GM12878 (cell line): Measurements from ENCODE around the gene AGAP1. TPM values are rescaled to one million over a fixed set of nuclear protein-coding genes. Genes with fewer than 3 reads are reported as not detected.

ENCODE experiments used
- ATAC-seq: fragments of 200-7000 bp; cut with Tn5 transposase; 3 replicates; pipeline ENCODE4 v1.9.1; 2020; ENCODE audit warnings: mild to moderate bottlenecking, moderate library complexity
- BruUV-seq: library from RNA; stranded (reverse); fragments of 400-500 nt; replicated peaks from 2 replicates; lab custom pipeline; 2021; lab: Mats Ljungman, UMichigan
- CTCF ChIA-PET: fragments of 300-600 bp; sonication (Branson Sonifier 250); formaldehyde crosslinking; extraction: SDS; loops from one replicate; lab custom pipeline; 2021; ENCODE audit warnings: inconsistent platforms; lab: Yijun Ruan, JAX
- POLR2A ChIA-PET: fragments of 350-600 bp; formaldehyde crosslinking; extraction: SDS; loops from one replicate; lab custom pipeline; 2021; ENCODE audit warnings: inconsistent platforms; lab: Charles Lee
- RAD21 ChIA-PET: fragments of 300-600 bp; sonication (Branson Sonifier 250); formaldehyde crosslinking; loops from one replicate; lab custom pipeline; 2023; ENCODE audit warnings: antibody characterized with exemption; ENCODE audit not compliant: unreplicated experiment; lab: Charles Lee
- SMC1A ChIA-PET: fragments of 300-600 bp; sonication (Branson Sonifier 250); formaldehyde crosslinking; loops from one replicate; lab custom pipeline; 2023; ENCODE audit not compliant: unreplicated experiment, uncharacterized antibody; lab: Charles Lee
- DNase-seq: peaks from one replicate; pipeline ENCODE4 v3.0.0-alpha.2; 2011; ENCODE audit warnings: low read depth, low spot score
- FAIRE-seq: peaks from 3 replicates; lab custom pipeline; 2011; peaks lifted over from hg19 to GRCh38; lab: Jason Lieb, UNC
- H2AFZ ChIP-seq: 2 replicates; pipeline ENCODE4 v1.6.0; 2011; ENCODE audit warnings: low read depth, low read length, control low read depth; ENCODE audit not compliant: control insufficient read depth
- H3K27ac ChIP-seq: 2 replicates; pipeline ENCODE4 v1.5.1; 2011; ENCODE audit warnings: control low read depth; ENCODE audit not compliant: control insufficient read depth, insufficient read depth
- H3K27me3 ChIP-seq, 2 experiments: replicated peaks in 1 of 2; 2 replicates each; pipeline versions ENCODE4 v1.6.0 to v1.6.1; 2011; ENCODE audit warnings: low read length in 1 of 2; ENCODE audit not compliant: control insufficient read depth in 2 of 2, insufficient read depth in 2 of 2
- H3K36me3 ChIP-seq, 2 experiments: 2 replicates each; pipeline ENCODE4 v1.5.1; 2011; ENCODE audit warnings: low read length in 1 of 2; ENCODE audit not compliant: control insufficient read depth in 2 of 2, insufficient read depth in 2 of 2
- H3K4me1 ChIP-seq: 2 replicates; pipeline ENCODE4 v1.6.1; 2011; ENCODE audit warnings: mild to moderate bottlenecking, low read length, moderate library complexity, mixed read lengths; ENCODE audit not compliant: control insufficient read depth, insufficient read depth
- H3K4me2 ChIP-seq: 2 replicates; pipeline ENCODE4 v1.6.0; 2011; ENCODE audit warnings: control low read depth; ENCODE audit not compliant: control insufficient read depth, insufficient read depth
- H3K4me3 ChIP-seq: fragments of 200-600 bp; sonication (generic); 2 replicates; pipeline ENCODE4 v1.5.1; 2016
- H3K79me2 ChIP-seq: 2 replicates; pipeline ENCODE4 v1.6.0; 2011; ENCODE audit warnings: low read length; ENCODE audit not compliant: control insufficient read depth, insufficient read depth
- H3K9ac ChIP-seq: 2 replicates; pipeline ENCODE4 v1.8.0; 2011; ENCODE audit warnings: low read length, control low read depth, mixed read lengths; ENCODE audit not compliant: control insufficient read depth, insufficient read depth
- H3K9me3 ChIP-seq: replicated peaks from 3 replicates; pipeline ENCODE4 v1.5.1; 2011; ENCODE audit warnings: mild to moderate bottlenecking, low read length; ENCODE audit not compliant: control insufficient read depth, insufficient read depth
- H4K20me1 ChIP-seq: 2 replicates; pipeline ENCODE4 v1.6.0; 2011; ENCODE audit not compliant: control insufficient read depth, insufficient read depth
- ESRRA ChIP-seq: IDR thresholded peaks from 2 replicates; pipeline ENCODE4 v1.6.1; 2012; ENCODE audit warnings: mild to moderate bottlenecking, low read length, improper control_type of control experiment
- FOXK2 ChIP-seq: fragments of 450-650 bp; IDR thresholded peaks from 2 replicates; pipeline ENCODE4 v1.6.1; 2017; ENCODE audit warnings: mild to moderate bottlenecking, moderate library complexity
- GATAD2B ChIP-seq: fragments of 450-650 bp; conservative IDR thresholded peaks from 2 replicates; pipeline ENCODE4 v1.6.1; 2017; ENCODE audit warnings: low read depth, mild to moderate bottlenecking, moderate library complexity
- HCFC1 ChIP-seq: fragments of 150-350 bp; IDR thresholded peaks from 2 replicates; pipeline ENCODE4 v1.6.1; 2014; ENCODE audit warnings: low read length
- HDAC2 ChIP-seq: fragments of 200-600 bp; sonication (generic); IDR thresholded peaks from 2 replicates; pipeline ENCODE4 v1.6.1; 2017
- MEF2A ChIP-seq: IDR thresholded peaks from 2 replicates; pipeline ENCODE4 v1.6.1; 2011; ENCODE audit warnings: low read depth, mild to moderate bottlenecking, low read length, moderate library complexity; ENCODE audit not compliant: insufficient read depth
- MXI1 ChIP-seq: fragments of 150-350 bp; IDR thresholded peaks from 2 replicates; pipeline ENCODE4 v1.6.1; 2011; ENCODE audit warnings: low read depth, mild to moderate bottlenecking, inconsistent platforms, low read length, improper control_type of control experiment
- MYB ChIP-seq: fragments of 150-350 bp; IDR thresholded peaks from 2 replicates; pipeline ENCODE4 v1.6.1; 2014; ENCODE audit warnings: mild to moderate bottlenecking, low read depth, low read length, borderline replicate concordance
- NRF1 ChIP-seq: conservative IDR thresholded peaks from 2 replicates; pipeline ENCODE4 v1.6.1; 2011; ENCODE audit warnings: mild to moderate bottlenecking, low read depth, low read length, improper control_type of control experiment
- RAD51 ChIP-seq: fragments of 450-650 bp; IDR thresholded peaks from 2 replicates; pipeline ENCODE4 v1.6.1; 2016; ENCODE audit warnings: moderate library complexity, mild to moderate bottlenecking, inconsistent platforms
- REST ChIP-seq: IDR thresholded peaks from 2 replicates; pipeline ENCODE4 v1.6.1; 2012; ENCODE audit warnings: mild to moderate bottlenecking, low read depth, low read length
- SIN3A ChIP-seq: IDR thresholded peaks from 2 replicates; pipeline ENCODE4 v1.6.1; 2012; ENCODE audit warnings: low read depth, low read length, improper control_type of control experiment
- WGBS: methylation state at CpG from one replicate; pipeline ENCODE4 v1.1.6; 2016; ENCODE audit warnings: low lambda C conversion rate; ENCODE audit not compliant: insufficient replicate concordance, insufficient coverage; ENCODE audit errors: missing lambda C conversion rate; 5-methylcytosine and 5-hydroxymethylcytosine counted together
- in situ Hi-C: fragments of 300-500 bp; cut with MboI; formaldehyde crosslinking; loops from 9 replicates; pipeline ENCODE4 v1.14.3; 2018; ENCODE audit warnings: mixed read lengths
- intact Hi-C: fragments of 100-400 bp; cut with micrococcal nuclease; formaldehyde crosslinking; loops from one replicate; pipeline ENCODE4 v1.14.2; 2022; ENCODE audit not compliant: unreplicated experiment
- polyA plus RNA-seq, 11 experiments: library from polyadenylated mRNA; depleted of rRNA in 4 of 11; unstranded in 6 of 11; stranded (reverse) in 5 of 11; fragments of >200 nt; fragmentation: Nextera tagmentation in 4 of 11; fragmentation: Illumina TruSeq in 1 of 11; extraction: Ambion mirVana in 4 of 11; extraction: Trizol in 1 of 11; gene quantifications; 1 replicate in 1 of 11; 2 replicates in 10 of 11; pipeline versions ENCODE4 v1.2.1 to v1.2.3, GENCODE V29; 2011 to 2016; ENCODE audit warnings: inconsistent platforms in 2 of 11, missing spikeins in 2 of 11, low read depth in 1 of 11
- total RNA-seq, 4 experiments: library from RNA; depleted of rRNA in 3 of 4; stranded (reverse); fragments of >200 nt in 3 of 4; fragmentation: Illumina TruSeq in 1 of 4; extraction: Trizol in 1 of 4; gene quantifications; 2 replicates each; pipeline versions ENCODE4 v1.2.1 to v1.2.3, GENCODE V29; 2013 to 2021
- TF ChIP-seq, protein P1 (sequence below): IDR thresholded peaks from 2 replicates; pipeline ENCODE4 v1.6.1; 2011; ENCODE audit warnings: low read depth, mild to moderate bottlenecking, low read length, moderate library complexity, borderline replicate concordance; ENCODE audit errors: extremely low read depth

AGAP1 gene
- total and polyA plus RNA-seq, 10 of the 15 experiments (the other 5 are each of a cell fraction or from before 2014, with no cell fraction given) = 0.05 to 0.15 (median 0.06) TPM; not detected in 7

DNA sequence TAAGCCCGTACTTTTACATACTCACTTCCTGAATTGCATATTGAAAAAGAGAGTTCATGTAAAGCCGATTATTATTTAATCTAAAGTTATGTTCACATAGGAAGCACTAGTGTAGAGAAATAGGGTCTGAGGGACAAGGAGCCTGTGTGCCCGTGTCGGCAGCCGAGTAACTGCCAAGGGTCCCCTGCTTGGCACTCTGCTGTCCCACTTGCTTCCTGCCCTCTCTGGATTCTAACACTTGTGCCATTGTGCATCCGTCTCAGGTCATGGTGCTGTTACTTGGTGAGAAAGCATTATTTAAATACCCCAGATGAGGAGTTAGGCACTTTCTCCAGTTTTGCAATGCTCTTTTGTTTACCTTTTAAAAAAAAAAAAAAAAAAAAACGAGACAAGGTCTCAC lies 236.3 kb downstream of the AGAP1 start:
- Histone ChIP-seq H3K36me3 (no peaks in the 10 kb centered on the region), H3K79me2 (no peaks in the 10 kb centered on the region), H3K4me3 (no peak overlapping the region), H3K27ac (no peak overlapping the region), H3K9ac (no peak overlapping the region), H3K4me2 (no peak overlapping the region)
- ATAC-seq (no peak), DNase-seq (no peak)
- POLR2A ChIA-PET = no interaction called here
- SMC1A ChIA-PET = no interaction called here
- in situ Hi-C loops = no loop called here
- 47% methylated on average over 7 of the region's 7 CpGs for WGBS
- TF ChIP-seq MEF2A (no peak), MYB (no peak), ESRRA (no peak), REST (no peak), RAD51 (no peak), MXI1 (no peak), HDAC2 (no peak), NRF1 (no peak), SIN3A (no peak), GATAD2B (no peak), FOXK2 (no peak), HCFC1 (no peak)
- TF ChIP-seq, protein P1, sequence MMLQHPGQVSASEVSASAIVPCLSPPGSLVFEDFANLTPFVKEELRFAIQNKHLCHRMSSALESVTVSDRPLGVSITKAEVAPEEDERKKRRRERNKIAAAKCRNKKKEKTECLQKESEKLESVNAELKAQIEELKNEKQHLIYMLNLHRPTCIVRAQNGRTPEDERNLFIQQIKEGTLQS = no peak
- TF ChIP-seq, all 136 proteins: peak for 0
- ChIA-PET CTCF (no interaction called here), RAD21 (no interaction called here)
- no TSS peak for BruUV-seq
- H4K20me1 ChIP-seq = no peaks in the 10 kb centered on the region
- H3K27me3 ChIP-seq = peaks cover 2% of the 10 kb centered on the region in 2 experiments; a peak in 2 of 4 replicates
- H3K4me1 ChIP-seq = no peaks in the 10 kb centered on the region
- no peaks in the 10 kb centered on the region for H3K9me3 ChIP-seq
- H2AFZ ChIP-seq = no peak overlapping the region
- intact Hi-C loops = no loop called here
- FAIRE-seq = no peak
